GM12873 (cell line): ENCODE data around the gene NFKBIB.

Source experiments
- TF ChIP-seq, protein P1 (sequence below): IDR thresholded peaks from 2 replicates; pipeline ENCODE4 v1.5.1; 2012; ENCODE audit warnings: low read depth, mild to moderate bottlenecking, moderate library complexity, low read length, control low read depth; ENCODE audit not compliant: insufficient read depth; ENCODE audit errors: missing control alignments

Gene NFKBIB, protein sequence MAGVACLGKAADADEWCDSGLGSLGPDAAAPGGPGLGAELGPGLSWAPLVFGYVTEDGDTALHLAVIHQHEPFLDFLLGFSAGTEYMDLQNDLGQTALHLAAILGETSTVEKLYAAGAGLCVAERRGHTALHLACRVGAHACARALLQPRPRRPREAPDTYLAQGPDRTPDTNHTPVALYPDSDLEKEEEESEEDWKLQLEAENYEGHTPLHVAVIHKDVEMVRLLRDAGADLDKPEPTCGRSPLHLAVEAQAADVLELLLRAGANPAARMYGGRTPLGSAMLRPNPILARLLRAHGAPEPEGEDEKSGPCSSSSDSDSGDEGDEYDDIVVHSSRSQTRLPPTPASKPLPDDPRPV

DNA sequence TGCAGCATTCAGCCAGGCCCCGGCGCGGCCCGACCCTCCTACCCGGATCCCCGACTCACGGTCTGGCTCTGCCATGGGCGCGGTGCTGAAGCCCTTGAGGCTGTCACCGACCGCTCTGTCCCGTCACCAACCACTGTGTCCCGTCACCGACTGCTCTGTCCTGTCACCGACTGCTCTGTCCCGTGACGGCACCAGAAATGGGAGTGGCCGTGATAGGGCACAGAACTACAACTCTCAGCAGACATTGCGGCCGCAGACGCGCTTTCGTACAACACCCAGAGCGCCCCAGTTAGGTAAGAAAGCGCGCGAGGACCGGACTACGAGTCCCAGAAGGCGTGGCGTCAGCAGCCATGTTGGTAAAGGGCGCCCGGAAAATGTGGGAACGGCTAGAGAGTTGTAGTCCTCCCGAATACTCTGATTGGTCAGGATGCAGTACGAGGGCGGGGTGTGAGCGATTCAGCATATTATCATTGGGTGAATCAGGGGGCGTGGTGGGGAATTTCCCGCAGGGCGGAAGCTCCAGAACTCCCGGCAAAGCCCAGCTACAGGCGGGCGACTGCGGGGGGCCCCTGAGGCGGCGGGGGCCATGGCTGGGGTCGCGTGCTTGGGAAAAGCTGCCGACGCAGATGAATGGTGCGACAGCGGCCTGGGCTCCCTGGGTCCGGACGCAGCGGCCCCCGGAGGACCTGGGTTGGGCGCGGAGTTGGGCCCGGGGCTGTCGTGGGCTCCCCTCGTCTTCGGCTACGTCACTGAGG, at the start of gene NFKBIB, which contains the start of gene SIRT2:
TSS of gene NFKBIB (plus strand) at position 523 of the 755 bp plus-strand sequence. CDS start at position 587, 64 bp downstream.
TSS of gene SIRT2 (minus strand) at position 172 of the 755 bp plus-strand sequence. CDS start at position 75, 97 bp downstream.
- TF ChIP-seq, protein P1, sequence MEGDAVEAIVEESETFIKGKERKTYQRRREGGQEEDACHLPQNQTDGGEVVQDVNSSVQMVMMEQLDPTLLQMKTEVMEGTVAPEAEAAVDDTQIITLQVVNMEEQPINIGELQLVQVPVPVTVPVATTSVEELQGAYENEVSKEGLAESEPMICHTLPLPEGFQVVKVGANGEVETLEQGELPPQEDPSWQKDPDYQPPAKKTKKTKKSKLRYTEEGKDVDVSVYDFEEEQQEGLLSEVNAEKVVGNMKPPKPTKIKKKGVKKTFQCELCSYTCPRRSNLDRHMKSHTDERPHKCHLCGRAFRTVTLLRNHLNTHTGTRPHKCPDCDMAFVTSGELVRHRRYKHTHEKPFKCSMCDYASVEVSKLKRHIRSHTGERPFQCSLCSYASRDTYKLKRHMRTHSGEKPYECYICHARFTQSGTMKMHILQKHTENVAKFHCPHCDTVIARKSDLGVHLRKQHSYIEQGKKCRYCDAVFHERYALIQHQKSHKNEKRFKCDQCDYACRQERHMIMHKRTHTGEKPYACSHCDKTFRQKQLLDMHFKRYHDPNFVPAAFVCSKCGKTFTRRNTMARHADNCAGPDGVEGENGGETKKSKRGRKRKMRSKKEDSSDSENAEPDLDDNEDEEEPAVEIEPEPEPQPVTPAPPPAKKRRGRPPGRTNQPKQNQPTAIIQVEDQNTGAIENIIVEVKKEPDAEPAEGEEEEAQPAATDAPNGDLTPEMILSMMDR: no peak

DNA sequence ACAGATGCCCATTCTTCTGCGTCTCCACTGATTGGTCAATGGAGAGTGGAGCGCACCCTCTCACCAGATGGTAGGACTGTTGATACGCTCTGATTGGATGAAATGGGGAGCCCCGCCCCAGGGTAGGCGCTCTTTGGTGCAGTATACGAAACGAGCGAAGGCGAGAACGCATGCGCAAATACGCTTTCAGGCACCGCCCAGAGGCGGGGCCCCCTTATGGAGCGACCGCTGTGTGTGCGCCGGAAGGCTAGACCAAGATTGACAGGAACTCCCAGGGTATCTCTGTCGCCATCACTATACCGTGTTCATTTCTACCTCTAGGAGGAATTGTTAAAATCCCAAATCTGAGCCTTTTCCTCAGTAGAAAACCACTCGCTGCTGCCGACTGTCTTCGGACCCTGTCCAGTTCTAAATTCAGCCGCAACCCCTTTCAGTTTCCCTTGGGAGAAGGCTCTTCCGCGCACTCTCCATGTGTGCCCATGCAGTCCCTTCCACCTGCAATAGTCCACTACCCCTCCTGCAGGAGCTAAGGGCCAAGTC, 49.3 kb upstream of the NFKBIB start:
- TF ChIP-seq, protein P1: no peak

DNA sequence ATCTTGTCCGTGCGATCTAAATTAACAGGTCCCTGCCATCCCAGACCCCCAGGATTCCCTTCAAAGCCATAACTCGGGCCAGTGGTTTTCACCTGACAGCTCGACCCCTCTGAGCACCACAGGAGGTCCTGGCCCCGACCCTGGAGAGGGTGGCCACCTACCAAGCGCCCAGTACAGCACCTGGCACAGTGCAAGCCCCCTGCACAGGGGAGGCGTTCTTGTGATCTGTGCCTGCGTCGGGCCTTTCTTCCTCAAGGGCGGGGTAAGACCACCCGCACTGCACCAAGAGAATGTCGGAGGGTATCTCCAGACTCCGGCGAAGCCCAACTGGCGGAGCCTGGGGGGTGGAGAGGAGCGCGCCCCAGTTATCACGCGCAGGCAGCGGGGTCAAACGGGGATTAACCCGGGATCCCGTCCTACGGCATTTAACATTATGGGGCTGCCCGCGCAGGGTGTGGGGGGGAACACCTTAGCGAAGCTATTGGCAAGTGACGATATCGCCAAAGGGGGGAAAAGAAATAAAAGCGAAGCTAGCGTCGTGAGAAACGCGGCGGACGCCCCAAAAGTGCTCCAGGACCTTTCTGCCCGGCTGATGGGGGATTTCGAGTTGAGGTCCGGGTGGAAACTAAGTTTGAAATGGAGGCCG, 48.7 kb upstream of the NFKBIB start:
- TF ChIP-seq, protein P1: no peak

DNA sequence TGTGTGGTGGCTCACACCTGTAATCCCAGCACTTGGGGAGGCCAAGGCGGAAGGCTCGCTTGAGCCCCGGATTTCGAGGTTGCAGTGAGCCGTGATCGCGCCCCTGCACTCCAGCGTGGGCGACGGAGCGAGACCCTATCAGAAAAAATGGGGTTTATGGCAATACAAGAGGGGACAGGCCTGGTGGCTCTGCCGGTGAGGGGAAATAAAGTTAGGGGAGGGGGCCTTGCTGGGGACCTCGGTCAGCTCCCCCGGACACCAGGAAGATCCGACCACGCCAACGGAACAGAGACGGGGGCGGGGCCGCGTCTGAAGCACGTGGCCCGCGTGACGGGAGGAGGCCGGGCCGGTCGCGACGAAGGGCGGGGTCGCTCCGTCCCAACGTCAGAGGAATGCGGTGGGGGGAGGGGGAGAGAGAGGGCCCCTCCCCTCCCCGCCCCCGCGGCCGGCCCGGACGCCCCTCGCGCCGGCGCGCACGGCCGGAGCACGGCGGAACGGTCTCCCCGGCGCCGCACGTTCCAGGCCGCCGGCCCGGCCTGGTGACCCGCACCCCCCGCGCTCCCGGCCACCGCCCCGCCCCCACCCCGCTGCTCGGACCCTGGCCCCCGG, 48.0 kb upstream of the NFKBIB start:
- TF ChIP-seq, protein P1: no peak

DNA sequence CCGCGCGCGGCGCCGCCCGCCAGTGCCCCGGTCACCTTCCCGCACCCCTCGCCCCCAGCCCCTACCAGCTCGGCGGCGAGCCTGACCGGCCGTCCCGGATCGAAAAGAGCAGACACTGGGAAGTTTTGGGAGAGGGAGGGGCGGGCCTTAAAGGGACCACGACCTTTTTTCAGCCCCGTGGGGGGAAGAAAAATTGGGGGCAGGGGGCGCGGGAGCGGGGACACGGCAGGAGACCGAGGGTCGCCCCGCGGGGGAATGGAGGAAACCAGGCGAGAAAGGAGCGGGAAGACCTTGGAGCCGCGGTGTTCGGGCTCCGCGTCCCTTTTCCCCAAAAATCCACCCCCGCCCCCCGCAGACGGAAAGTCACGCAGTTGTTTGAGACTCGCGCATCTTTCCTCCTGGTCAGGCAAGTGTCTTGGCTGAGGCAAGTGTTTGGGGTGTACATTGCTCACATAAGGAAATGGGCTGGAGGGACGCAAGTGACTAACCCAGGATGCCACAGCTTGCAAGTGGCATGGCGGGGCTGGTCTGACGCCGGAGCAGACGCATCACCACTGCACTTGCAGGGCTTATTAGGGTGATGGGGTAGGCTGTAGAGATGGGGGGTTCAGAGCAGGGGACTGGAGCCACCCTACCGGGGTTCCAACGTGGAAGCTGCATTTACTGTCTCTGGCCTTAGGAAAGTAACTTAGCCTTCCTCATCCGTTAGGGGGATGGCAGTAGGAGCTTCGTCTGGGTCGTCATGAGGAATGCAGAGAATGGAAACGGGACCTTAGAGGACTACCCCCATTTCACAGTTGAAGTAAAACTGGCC, 47.3 kb upstream of the NFKBIB start:
- TF ChIP-seq, protein P1: no peak

DNA sequence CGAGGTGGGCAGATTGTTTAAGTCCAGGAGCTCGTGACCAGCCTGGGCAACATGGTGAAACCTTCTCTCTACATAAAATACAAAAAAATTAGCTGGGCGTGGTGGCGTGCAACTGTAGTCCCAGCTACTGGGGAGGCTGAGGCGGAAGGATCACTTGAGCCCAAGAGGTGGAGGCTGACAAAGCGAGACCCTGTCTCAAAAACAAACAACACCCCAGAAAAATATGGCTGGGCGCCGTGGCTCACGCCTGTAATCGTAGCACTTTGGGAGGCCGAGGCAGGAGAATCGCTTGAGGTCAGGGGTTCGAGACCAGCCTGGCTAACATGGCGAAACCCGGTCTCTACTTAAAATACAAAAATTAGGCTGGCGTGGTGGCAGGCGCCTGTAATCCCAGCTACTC, 46.6 kb upstream of the NFKBIB start:
- TF ChIP-seq, protein P1: no peak
